ENCODE results near the gene MYOT.
A peak's percentile ranks its signal among the peaks of the same experiment; 100 is the strongest.

The MYOT gene, protein sequence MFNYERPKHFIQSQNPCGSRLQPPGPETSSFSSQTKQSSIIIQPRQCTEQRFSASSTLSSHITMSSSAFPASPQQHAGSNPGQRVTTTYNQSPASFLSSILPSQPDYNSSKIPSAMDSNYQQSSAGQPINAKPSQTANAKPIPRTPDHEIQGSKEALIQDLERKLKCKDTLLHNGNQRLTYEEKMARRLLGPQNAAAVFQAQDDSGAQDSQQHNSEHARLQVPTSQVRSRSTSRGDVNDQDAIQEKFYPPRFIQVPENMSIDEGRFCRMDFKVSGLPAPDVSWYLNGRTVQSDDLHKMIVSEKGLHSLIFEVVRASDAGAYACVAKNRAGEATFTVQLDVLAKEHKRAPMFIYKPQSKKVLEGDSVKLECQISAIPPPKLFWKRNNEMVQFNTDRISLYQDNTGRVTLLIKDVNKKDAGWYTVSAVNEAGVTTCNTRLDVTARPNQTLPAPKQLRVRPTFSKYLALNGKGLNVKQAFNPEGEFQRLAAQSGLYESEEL

GRCh38 chr5:137867664-137868063 is at the start of gene MYOT:
Gene MYOT (plus strand): TSS chr5:137867860. CDS start chr5:137870652, 2,792 bp downstream.
- no peak for DNase-seq (ENCODE audit: low read depth)
- no peak within 1 kb of the TSS for H3K4me3 ChIP-seq (ENCODE audit: low read length)
- TF ChIP-seq CTCF (conservative IDR thresholded peaks at IDR 0.05; ENCODE audit: low read depth, low read length), result no peak

DNA sequence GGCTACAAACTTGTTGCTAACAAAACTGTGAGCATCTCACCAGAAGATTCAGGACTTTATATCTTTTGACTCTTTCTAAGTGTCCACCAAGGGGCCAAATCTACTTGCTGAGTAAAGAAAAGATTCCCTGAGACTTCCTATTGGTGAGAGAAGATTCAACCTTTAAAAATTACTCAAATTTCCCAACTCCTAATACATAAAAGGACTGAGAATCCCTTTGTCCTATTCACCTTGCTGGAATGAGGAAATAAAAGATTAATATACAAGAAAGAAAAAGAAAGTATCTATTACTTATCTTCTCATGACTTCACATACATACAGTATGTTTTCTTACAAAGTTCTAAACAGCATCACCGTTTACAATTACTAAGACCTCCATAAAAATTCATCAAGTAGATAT is 47.9 kb upstream of the MYOT start:
- no peak for TF ChIP-seq CTCF (conservative IDR thresholded peaks at IDR 0.05; ENCODE audit: low read depth, low read length)
- no peak overlapping the region for H3K4me3 ChIP-seq (ENCODE audit: low read length)
- no peak for DNase-seq (ENCODE audit: low read depth)

DNA sequence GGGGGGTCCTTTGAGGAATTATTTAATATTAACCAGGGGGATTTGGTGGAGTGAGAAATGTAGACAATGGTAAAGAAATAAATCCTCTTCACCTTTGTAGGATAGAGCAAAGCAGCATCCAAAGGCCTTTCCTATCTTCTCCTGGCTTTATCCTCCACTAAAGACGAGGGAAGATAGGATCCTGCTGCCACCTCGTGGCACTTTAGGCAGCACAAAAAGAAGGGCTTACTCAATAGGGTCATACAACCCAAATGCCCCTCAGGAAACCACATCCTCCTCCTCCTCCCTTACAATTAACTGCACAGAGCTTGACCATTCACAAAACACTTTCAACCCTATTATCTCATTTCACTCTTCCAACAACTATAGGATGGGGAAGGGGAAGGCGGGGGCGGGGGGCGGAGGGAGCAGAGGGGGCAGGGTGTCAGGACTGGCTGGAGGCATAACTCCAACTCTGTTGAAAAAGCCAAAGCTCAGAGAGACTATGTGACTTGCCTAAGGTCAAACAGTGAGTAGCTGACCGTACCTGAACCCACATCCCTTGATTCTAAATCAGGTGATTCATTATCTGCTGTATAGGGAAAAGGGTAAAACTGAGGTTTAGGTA is 45.4 kb upstream of the MYOT start:
- H3K4me3 ChIP-seq (ENCODE audit: low read length), result no peak overlapping the region
- TF ChIP-seq CTCF (conservative IDR thresholded peaks at IDR 0.05; ENCODE audit: low read depth, low read length), result peak; percentile 69
- no peak for DNase-seq (ENCODE audit: low read depth)

GRCh38 chr5:137822984-137823383 is 44.7 kb upstream of the MYOT start:
- TF ChIP-seq CTCF (conservative IDR thresholded peaks at IDR 0.05; ENCODE audit: low read depth, low read length), result no peak
- H3K4me3 ChIP-seq (ENCODE audit: low read length), result no peak overlapping the region
- DNase-seq (ENCODE audit: low read depth), result no peak

- DNase-seq (ENCODE audit: low read depth), result no peak
- TF ChIP-seq CTCF (conservative IDR thresholded peaks at IDR 0.05; ENCODE audit: low read depth, low read length), result no peak
- H3K4me3 ChIP-seq (ENCODE audit: low read length), result no peak overlapping the region
Measured at GRCh38 chr5:137825165-137825564, 42.5 kb upstream of the MYOT start.

DNA sequence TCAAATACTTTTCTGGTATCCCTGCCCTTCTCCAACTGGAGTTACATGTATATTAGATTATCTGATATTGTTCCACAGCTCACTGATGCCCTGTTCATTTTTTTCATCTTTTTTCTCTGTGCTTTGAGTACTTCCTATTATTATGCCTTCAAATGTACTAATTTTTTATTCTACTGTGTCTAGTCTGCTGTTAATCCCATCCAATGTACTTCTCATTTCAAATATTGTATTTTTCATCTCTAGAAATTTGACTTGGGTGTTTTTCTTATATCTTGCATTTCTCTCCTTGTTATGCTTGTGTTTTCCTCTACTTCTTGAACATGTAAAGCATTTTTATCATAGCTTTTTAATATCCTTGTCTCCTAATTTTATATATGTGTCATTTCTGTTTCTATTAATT is 41.6 kb upstream of the MYOT start:
- no peak for DNase-seq (ENCODE audit: low read depth)
- no peak overlapping the region for H3K4me3 ChIP-seq (ENCODE audit: low read length)
- no peak for TF ChIP-seq CTCF (conservative IDR thresholded peaks at IDR 0.05; ENCODE audit: low read depth, low read length)

- TF ChIP-seq CTCF (conservative IDR thresholded peaks at IDR 0.05; ENCODE audit: low read depth, low read length), result no peak
- no peak overlapping the region for H3K4me3 ChIP-seq (ENCODE audit: low read length)
- DNase-seq (ENCODE audit: low read depth), result no peak
Measured at GRCh38 chr5:137828180-137828579, 39.5 kb upstream of the MYOT start.
